ENCODE results near the gene SNAI3.

Gene SNAI3

GRCh38 chr16:88691924-88692560 is 5.7 kb upstream of the SNAI3 start:
- in situ Hi-C loops (cut with MboI; ENCODE audit: low sequenced_read_pairs), result no loop called here

GRCh38 chr16:88691129-88691813 is 5.0 kb upstream of the SNAI3 start:
- in situ Hi-C loops (cut with MboI; ENCODE audit: low sequenced_read_pairs), result no loop called here

- in situ Hi-C loops (cut with MboI; ENCODE audit: low sequenced_read_pairs), result no loop called here
Observed at GRCh38 chr16:88690341-88691128, 4.2 kb upstream of the SNAI3 start.

- in situ Hi-C loops (cut with MboI; ENCODE audit: low sequenced_read_pairs), result no loop called here
Observed at GRCh38 chr16:88688013-88688778, 1.9 kb upstream of the SNAI3 start.

- in situ Hi-C loops (cut with MboI; ENCODE audit: low sequenced_read_pairs), result no loop called here
Observed at GRCh38 chr16:88687676-88688012, 1.3 kb upstream of the SNAI3 start.

GRCh38 chr16:88687254-88687576 is 908 bp upstream of the SNAI3 start:
- in situ Hi-C loops (cut with MboI; ENCODE audit: low sequenced_read_pairs), result no loop called here

GRCh38 chr16:88686062-88686438 is 257 bp downstream of the SNAI3 start:
- in situ Hi-C loops (cut with MboI; ENCODE audit: low sequenced_read_pairs), result no loop called here

GRCh38 chr16:88685156-88686061 is 898 bp downstream of the SNAI3 start:
- in situ Hi-C loops (cut with MboI; ENCODE audit: low sequenced_read_pairs), result no loop called here

- in situ Hi-C loops (cut with MboI; ENCODE audit: low sequenced_read_pairs), result no loop called here
Observed at GRCh38 chr16:88684569-88685155, 1.6 kb downstream of the SNAI3 start.

GRCh38 chr16:88681709-88682451 is 4.4 kb downstream of the SNAI3 start:
- in situ Hi-C loops (cut with MboI; ENCODE audit: low sequenced_read_pairs), result no loop called here

- in situ Hi-C loops (cut with MboI; ENCODE audit: low sequenced_read_pairs), result no loop called here
Observed at GRCh38 chr16:88681084-88681680, 5.1 kb downstream of the SNAI3 start.

GRCh38 chr16:88680554-88681083 is 5.7 kb downstream of the SNAI3 start:
- in situ Hi-C loops (cut with MboI; ENCODE audit: low sequenced_read_pairs), result no loop called here

GRCh38 chr16:88678224-88678979 is 7.9 kb downstream of the SNAI3 start:
- in situ Hi-C loops (cut with MboI; ENCODE audit: low sequenced_read_pairs), result no loop called here

GRCh38 chr16:88677721-88678120 is 8.6 kb downstream of the SNAI3 start:
- in situ Hi-C loops (cut with MboI; ENCODE audit: low sequenced_read_pairs), result no loop called here

GRCh38 chr16:88676502-88677242 is 9.6 kb downstream of the SNAI3 start:
- in situ Hi-C loops (cut with MboI; ENCODE audit: low sequenced_read_pairs), result no loop called here

GRCh38 chr16:88673716-88674379 is 12.5 kb downstream of the SNAI3 start:
- in situ Hi-C loops (cut with MboI; ENCODE audit: low sequenced_read_pairs), result no loop called here

- in situ Hi-C loops (cut with MboI; ENCODE audit: low sequenced_read_pairs), result no loop called here
Observed at GRCh38 chr16:88672776-88673175, 13.5 kb downstream of the SNAI3 start.

All from HL-60/S4 (cell line).